A673 (cell line): ENCODE measurements around the gene ARHGEF19. TPM values are rescaled to one million over a fixed set of nuclear protein-coding genes. Genes with fewer than 3 reads are reported as not detected.
"Not testable (repeated sequence)": the region's sequence is repeated elsewhere in the genome, so short reads cannot be mapped to it uniquely, and the experiment has no call there.

Source experiments
- BruUV-seq: library from RNA; stranded (reverse); fragments of 400-500 nt; replicated peaks from 2 replicates; lab custom pipeline; 2021; lab: Mats Ljungman, UMichigan
- CTCF ChIA-PET: fragments of 300-600 bp; sonication (Branson Sonifier 250); formaldehyde crosslinking; loops from one replicate; lab custom pipeline; 2022; ENCODE audit warnings: antibody characterized with exemption; lab: Charles Lee
- POLR2A ChIA-PET: fragments of 300-600 bp; sonication (Branson Sonifier 250); formaldehyde crosslinking; loops from one replicate; lab custom pipeline; 2022; ENCODE audit warnings: antibody characterized with exemption; ENCODE audit not compliant: low non-redundant PET; lab: Charles Lee
- DNase-seq: peaks from one replicate; pipeline ENCODE4 v3.0.0-alpha.2; 2015; ENCODE audit warnings: low spot score
- H3K27ac ChIP-seq: fragments of 200-600 bp; sonication (generic); 2 replicates; pipeline ENCODE4 v1.5.1; 2016; ENCODE audit warnings: mixed run types, low read depth, mild to moderate bottlenecking, mixed read lengths, antibody characterized with exemption, low read length; ENCODE audit not compliant: poor library complexity, severe bottlenecking
- H3K27me3 ChIP-seq: fragments of 200-600 bp; sonication (generic); replicated peaks from 2 replicates; pipeline ENCODE4 v1.6.1; 2017; ENCODE audit warnings: mixed run types, low read depth, mild to moderate bottlenecking, mixed read lengths, antibody characterized with exemption, low read length; ENCODE audit not compliant: insufficient read depth, poor library complexity
- H3K36me3 ChIP-seq: fragments of 200-600 bp; sonication (generic); 2 replicates; pipeline ENCODE4 v1.6.1; 2016; ENCODE audit warnings: mixed run types, mild to moderate bottlenecking, mixed read lengths, antibody characterized with exemption, low read length; ENCODE audit not compliant: insufficient read depth, poor library complexity, severe bottlenecking
- H3K4me1 ChIP-seq: fragments of 200-600 bp; sonication (generic); 2 replicates; pipeline ENCODE4 v1.6.1; 2017; ENCODE audit warnings: mixed run types, mild to moderate bottlenecking, mixed read lengths, antibody characterized with exemption, low read length; ENCODE audit not compliant: insufficient read depth, poor library complexity, severe bottlenecking
- H3K4me3 ChIP-seq: fragments of 200-600 bp; sonication (generic); 2 replicates; pipeline ENCODE4 v1.5.1; 2016; ENCODE audit warnings: low read depth, mixed run types, mild to moderate bottlenecking, mixed read lengths, low read length; ENCODE audit not compliant: poor library complexity, severe bottlenecking
- H3K9me3 ChIP-seq: fragments of 200-600 bp; sonication (generic); 2 replicates; pipeline ENCODE4 v1.6.1; 2016; ENCODE audit warnings: mixed run types, low read depth, mild to moderate bottlenecking, mixed read lengths, antibody characterized with exemption, low read length; ENCODE audit not compliant: poor library complexity, severe bottlenecking
- CTCF ChIP-seq: fragments of 300-800, 200-600 bp; sonication (generic); conservative IDR thresholded peaks from 2 replicates; pipeline ENCODE4 v1.5.1; 2017; ENCODE audit warnings: low read depth, mild to moderate bottlenecking, antibody characterized with exemption, low read length, moderate library complexity, mixed read lengths
- EZH2 ChIP-seq: fragments of 200-600 bp; sonication (generic); IDR thresholded peaks from 2 replicates; pipeline ENCODE4 v1.6.1; 2017; ENCODE audit warnings: borderline replicate concordance, low read depth, mild to moderate bottlenecking, mixed read lengths, antibody characterized with exemption, low read length; ENCODE audit not compliant: poor library complexity, severe bottlenecking
- intact Hi-C: fragments of 100-400 bp; cut with micrococcal nuclease; formaldehyde crosslinking; loops from one replicate; pipeline ENCODE4 v1.10.0; 2022; ENCODE audit not compliant: unreplicated experiment
- total RNA-seq: library from RNA; stranded (reverse); gene quantifications from 2 replicates; pipeline ENCODE4 v1.2.3, GENCODE V29; 2021

Gene ARHGEF19
- total RNA-seq, 1 experiment from 2014 or later = 5.2 TPM

GRCh38 chr1:16198444-16199156 is 13.9 kb downstream of the ARHGEF19 start:
- CTCF ChIA-PET = no interaction called here

GRCh38 chr1:16196874-16197273 is 15.6 kb downstream of the ARHGEF19 start:
- H3K36me3 ChIP-seq = no peaks in the 10 kb centered on the region
- H3K4me3 ChIP-seq = no peak overlapping the region
- intact Hi-C loops = no loop called here
- no peak for TF ChIP-seq EZH2
- TF ChIP-seq CTCF = no peak
- no peak overlapping the region for H3K27ac ChIP-seq
- no peaks in the 10 kb centered on the region for H3K9me3 ChIP-seq
- no peak for DNase-seq
- no TSS peak for BruUV-seq
- ChIA-PET POLR2A (no interaction called here), CTCF (no interaction called here)
- H3K4me1 ChIP-seq = peaks cover 5% of the 10 kb centered on the region
- H3K27me3 ChIP-seq = no peaks in the 10 kb centered on the region

More at GRCh38 chr1:16198444-16199156, 13.9 kb downstream of the ARHGEF19 start:
- Histone ChIP-seq H3K27ac (no peak overlapping the region), H3K4me1 (no peaks in the 10 kb centered on the region), H3K4me3 (no peak overlapping the region), H3K36me3 (no peaks in the 10 kb centered on the region), H3K27me3 (no peaks in the 10 kb centered on the region), H3K9me3 (no peaks in the 10 kb centered on the region)
- DNase-seq = no peak
- TF ChIP-seq EZH2 (no peak), CTCF (no peak)
- intact Hi-C loops = no loop called here
- BruUV-seq = no TSS peak
- POLR2A ChIA-PET = interaction anchor here (0.6 kb wide), 1 partner anchor 19 kb away, joined by 7 read pairs; no protein-coding TSS in a partner anchor

- BruUV-seq, H3K36me3 ChIP-seq, H3K27me3 ChIP-seq, CTCF ChIA-PET, POLR2A ChIA-PET, DNase-seq, H3K9me3 ChIP-seq, intact Hi-C loops, H3K4me3 ChIP-seq, H3K27ac ChIP-seq: not testable (repeated sequence)
- H3K4me1 ChIP-seq = peaks cover 11% of the 10 kb centered on the region
Measured at GRCh38 chr1:16196139-16196538, 16.3 kb downstream of the ARHGEF19 start.

GRCh38 chr1:16195518-16195905 is 16.9 kb downstream of the ARHGEF19 start:
- DNase-seq = no peak
- no peaks in the 10 kb centered on the region for H3K9me3 ChIP-seq
- H3K4me3 ChIP-seq = no peak overlapping the region
- intact Hi-C loops = no loop called here
- POLR2A ChIA-PET = no interaction called here
- CTCF ChIA-PET = no interaction called here
- TF ChIP-seq CTCF (no peak), EZH2 (no peak)
- no peaks in the 10 kb centered on the region for H3K27me3 ChIP-seq
- no TSS peak for BruUV-seq
- H3K36me3 ChIP-seq = no peaks in the 10 kb centered on the region
- H3K4me1 ChIP-seq = peaks cover 11% of the 10 kb centered on the region
- H3K27ac ChIP-seq = no peak overlapping the region
